PC-3 (cell line): ENCODE data around the gene POU2AF2.

Experiments used
- EZH2phosphoT487 ChIP-seq: fragments of 300-600 bp; sonication (generic); IDR thresholded peaks from 2 replicates; pipeline ENCODE4 v1.6.1; 2018; ENCODE audit warnings: mild to moderate bottlenecking, antibody characterized with exemption, low read length, borderline replicate concordance
- TF ChIP-seq, protein P1 (sequence below): fragments of 300-600 bp; sonication (generic); conservative IDR thresholded peaks from 2 replicates; pipeline ENCODE4 v1.5.1; 2017; ENCODE audit warnings: antibody characterized with exemption, low read depth, mild to moderate bottlenecking, low read length

DNA sequence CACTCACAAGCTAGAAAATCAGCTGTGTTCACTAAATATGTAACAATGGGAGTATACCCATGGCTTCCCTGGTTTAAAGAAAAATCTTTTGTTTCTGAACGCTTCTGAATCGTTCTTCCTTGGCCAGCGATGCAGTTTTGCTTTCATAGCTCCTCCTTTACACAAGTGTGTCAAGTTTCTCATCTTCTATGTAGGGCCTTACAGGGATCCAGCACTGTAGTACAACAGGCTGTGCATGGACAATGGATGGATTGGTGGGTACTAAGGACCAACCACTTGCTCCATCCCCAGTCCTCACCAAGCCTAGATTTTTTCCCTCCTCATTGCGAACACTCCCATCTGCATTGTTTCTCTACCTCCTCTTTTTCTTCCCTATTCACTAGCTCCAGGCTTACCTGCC, 24.3 kb upstream of the POU2AF2 start:
- TF ChIP-seq, protein P1, sequence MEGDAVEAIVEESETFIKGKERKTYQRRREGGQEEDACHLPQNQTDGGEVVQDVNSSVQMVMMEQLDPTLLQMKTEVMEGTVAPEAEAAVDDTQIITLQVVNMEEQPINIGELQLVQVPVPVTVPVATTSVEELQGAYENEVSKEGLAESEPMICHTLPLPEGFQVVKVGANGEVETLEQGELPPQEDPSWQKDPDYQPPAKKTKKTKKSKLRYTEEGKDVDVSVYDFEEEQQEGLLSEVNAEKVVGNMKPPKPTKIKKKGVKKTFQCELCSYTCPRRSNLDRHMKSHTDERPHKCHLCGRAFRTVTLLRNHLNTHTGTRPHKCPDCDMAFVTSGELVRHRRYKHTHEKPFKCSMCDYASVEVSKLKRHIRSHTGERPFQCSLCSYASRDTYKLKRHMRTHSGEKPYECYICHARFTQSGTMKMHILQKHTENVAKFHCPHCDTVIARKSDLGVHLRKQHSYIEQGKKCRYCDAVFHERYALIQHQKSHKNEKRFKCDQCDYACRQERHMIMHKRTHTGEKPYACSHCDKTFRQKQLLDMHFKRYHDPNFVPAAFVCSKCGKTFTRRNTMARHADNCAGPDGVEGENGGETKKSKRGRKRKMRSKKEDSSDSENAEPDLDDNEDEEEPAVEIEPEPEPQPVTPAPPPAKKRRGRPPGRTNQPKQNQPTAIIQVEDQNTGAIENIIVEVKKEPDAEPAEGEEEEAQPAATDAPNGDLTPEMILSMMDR, result no peak
- no peak for TF ChIP-seq EZH2phosphoT487
